Measurements from ENCODE around the gene MELTF.

The MELTF gene

GRCh38 chr3:197022405-197023231, 7.0 kb downstream of the MELTF start:
- CTCF ChIA-PET: interaction anchor here (1.3 to 1.6 kb wide), 3 partner anchors 8 to 19 kb away, joined by 4 to 5 read pairs (median 4); no protein-coding TSS in a partner anchor
- no peak for DNase-seq
- Mint-ChIP-seq H3K36me3 (peaks cover 2% of the 10 kb centered on the region), H3K4me1 (peaks cover 19% of the 10 kb centered on the region), H3K9me3 (no peaks in the 10 kb centered on the region), H3K27ac (no peak overlapping the region), H3K27me3 (peaks cover 62% of the 10 kb centered on the region), H3K4me3 (no peak overlapping the region)

GRCh38 chr3:197021729-197022404, 7.8 kb downstream of the MELTF start:
- no peaks in the 10 kb centered on the region for H3K36me3 Mint-ChIP-seq
- H3K9me3 Mint-ChIP-seq: no peaks in the 10 kb centered on the region
- H3K4me1 Mint-ChIP-seq: peaks cover 19% of the 10 kb centered on the region
- no peak overlapping the region for H3K4me3 Mint-ChIP-seq
- H3K27ac Mint-ChIP-seq: no peak overlapping the region
- CTCF ChIA-PET: interaction anchor here (1.0 to 1.3 kb wide), 2 partner anchors 8 to 19 kb away, joined by 3 to 4 read pairs; no protein-coding TSS in a partner anchor
- peaks cover 55% of the 10 kb centered on the region for H3K27me3 Mint-ChIP-seq
- no peak for DNase-seq

GRCh38 chr3:197021231-197021630, 8.4 kb downstream of the MELTF start:
- CTCF ChIA-PET: interaction anchor here (1.0 to 1.3 kb wide), 2 partner anchors 9 to 18 kb away, joined by 3 to 4 read pairs; no protein-coding TSS in a partner anchor

GRCh38 chr3:197019535-197019934, 10.1 kb downstream of the MELTF start:
- Mint-ChIP-seq H3K9me3 (no peaks in the 10 kb centered on the region), H3K4me1 (peaks cover 19% of the 10 kb centered on the region), H3K27me3 (peaks cover 45% of the 10 kb centered on the region), H3K36me3 (no peaks in the 10 kb centered on the region), H3K27ac (no peak overlapping the region), H3K4me3 (no peak overlapping the region)
- CTCF ChIA-PET: interaction anchor here (1.9 kb wide), 1 partner anchor 10 kb away, joined by 8 read pairs; the partner anchor contains the start of gene MELTF
- no peak for DNase-seq

More at GRCh38 chr3:197021231-197021630, 8.4 kb downstream of the MELTF start:
- peaks cover 19% of the 10 kb centered on the region for H3K4me1 Mint-ChIP-seq
- H3K36me3 Mint-ChIP-seq: no peaks in the 10 kb centered on the region
- H3K9me3 Mint-ChIP-seq: no peaks in the 10 kb centered on the region
- peaks cover 55% of the 10 kb centered on the region for H3K27me3 Mint-ChIP-seq
- no peak overlapping the region for H3K4me3 Mint-ChIP-seq
- no peak overlapping the region for H3K27ac Mint-ChIP-seq
- DNase-seq: no peak

- no peak overlapping the region for H3K4me3 Mint-ChIP-seq
- H3K9me3 Mint-ChIP-seq: no peaks in the 10 kb centered on the region
- CTCF ChIA-PET: interaction anchor here (1.9 kb wide), 1 partner anchor 11 kb away, joined by 8 read pairs; the partner anchor contains the start of gene MELTF
- no peak overlapping the region for H3K27ac Mint-ChIP-seq
- H3K36me3 Mint-ChIP-seq: no peaks in the 10 kb centered on the region
- H3K4me1 Mint-ChIP-seq: peaks cover 19% of the 10 kb centered on the region
- no peak for DNase-seq
- H3K27me3 Mint-ChIP-seq: peaks cover 41% of the 10 kb centered on the region
Observed at GRCh38 chr3:197019021-197019420, 10.6 kb downstream of the MELTF start.

GRCh38 chr3:197017003-197017402, 12.6 kb downstream of the MELTF start:
- no peak overlapping the region for H3K27ac Mint-ChIP-seq
- CTCF ChIA-PET: interaction anchor here (0.9 to 1.5 kb wide), 2 partner anchors 12 to 15 kb away, joined by 3 to 4 read pairs; partner anchors contain the start of gene MELTF
- no peak overlapping the region for H3K4me3 Mint-ChIP-seq
- H3K36me3 Mint-ChIP-seq: no peaks in the 10 kb centered on the region
- H3K4me1 Mint-ChIP-seq: peaks cover under 1% of the 10 kb centered on the region
- DNase-seq: no peak
- H3K27me3 Mint-ChIP-seq: peaks cover 24% of the 10 kb centered on the region
- H3K9me3 Mint-ChIP-seq: no peaks in the 10 kb centered on the region

GRCh38 chr3:197015790-197016736, 13.6 kb downstream of the MELTF start:
- H3K4me3 Mint-ChIP-seq: no peak overlapping the region
- H3K27me3 Mint-ChIP-seq: peaks cover 14% of the 10 kb centered on the region
- no peak overlapping the region for H3K27ac Mint-ChIP-seq
- CTCF ChIA-PET: interaction anchor here (0.9 to 1.5 kb wide), 2 partner anchors 13 to 16 kb away, joined by 3 to 4 read pairs; partner anchors contain the start of gene MELTF
- DNase-seq: no peak
- H3K36me3 Mint-ChIP-seq: no peaks in the 10 kb centered on the region
- H3K9me3 Mint-ChIP-seq: no peaks in the 10 kb centered on the region
- no peaks in the 10 kb centered on the region for H3K4me1 Mint-ChIP-seq

GRCh38 chr3:197014942-197015575, 14.6 kb downstream of the MELTF start:
- Mint-ChIP-seq H3K4me3 (no peak overlapping the region), H3K9me3 (no peaks in the 10 kb centered on the region), H3K36me3 (no peaks in the 10 kb centered on the region), H3K4me1 (no peaks in the 10 kb centered on the region), H3K27me3 (peaks cover 12% of the 10 kb centered on the region), H3K27ac (no peak overlapping the region)
- DNase-seq: no peak
- CTCF ChIA-PET: no interaction called here

GRCh38 chr3:197014024-197014423, 15.6 kb downstream of the MELTF start:
- no peak for DNase-seq
- Mint-ChIP-seq H3K27ac (no peak overlapping the region), H3K4me1 (no peaks in the 10 kb centered on the region), H3K36me3 (no peaks in the 10 kb centered on the region), H3K9me3 (no peaks in the 10 kb centered on the region), H3K4me3 (no peak overlapping the region), H3K27me3 (peaks cover 4% of the 10 kb centered on the region)
- CTCF ChIA-PET: no interaction called here

- H3K4me3 Mint-ChIP-seq: no peak overlapping the region
- CTCF ChIA-PET: no interaction called here
- DNase-seq: no peak
- H3K4me1 Mint-ChIP-seq: no peaks in the 10 kb centered on the region
- H3K27me3 Mint-ChIP-seq: peaks cover 3% of the 10 kb centered on the region
- H3K27ac Mint-ChIP-seq: no peak overlapping the region
- no peaks in the 10 kb centered on the region for H3K9me3 Mint-ChIP-seq
- no peaks in the 10 kb centered on the region for H3K36me3 Mint-ChIP-seq
Observed at GRCh38 chr3:197012540-197012883, 17.1 kb downstream of the MELTF start.

GRCh38 chr3:197011780-197012539, 17.7 kb downstream of the MELTF start:
- no peak for DNase-seq
- Mint-ChIP-seq H3K9me3 (no peaks in the 10 kb centered on the region), H3K27me3 (peaks cover 3% of the 10 kb centered on the region), H3K4me3 (no peak overlapping the region), H3K4me1 (no peaks in the 10 kb centered on the region), H3K36me3 (no peaks in the 10 kb centered on the region), H3K27ac (no peak overlapping the region)
- CTCF ChIA-PET: no interaction called here

GRCh38 chr3:197010556-197011351, 18.9 kb downstream of the MELTF start:
- no peak for DNase-seq
- H3K4me1 Mint-ChIP-seq: no peaks in the 10 kb centered on the region
- H3K36me3 Mint-ChIP-seq: no peaks in the 10 kb centered on the region
- H3K27me3 Mint-ChIP-seq: peaks cover 3% of the 10 kb centered on the region
- H3K4me3 Mint-ChIP-seq: no peak overlapping the region
- CTCF ChIA-PET: no interaction called here
- H3K27ac Mint-ChIP-seq: no peak overlapping the region
- H3K9me3 Mint-ChIP-seq: no peaks in the 10 kb centered on the region

All from activated naive CD4-positive, alpha-beta T cell treated with anti-CD3 and anti-CD28 coated beads, Interleukin-2, amount 10 ng/mL, durations not matched to agents 7 days and 5 days (primary cell).